HEK293 (cell line): Measurements from ENCODE around the gene CADM4.

Source experiments
- GLIS2 ChIP-seq: fragments of 450-650 bp; formaldehyde crosslinking; IDR thresholded peaks from 2 replicates; pipeline ENCODE4 v1.5.1; 2016; ENCODE audit warnings: missing biosample characterization, missing genetic modification characterization
- OSR2 ChIP-seq: fragments of 450-650 bp; formaldehyde crosslinking; IDR thresholded peaks from 2 replicates; pipeline ENCODE4 v1.5.1; 2016; ENCODE audit warnings: missing biosample characterization, missing genetic modification characterization
- SP3 ChIP-seq: fragments of 450-650 bp; formaldehyde crosslinking; IDR thresholded peaks from 2 replicates; pipeline ENCODE4 v1.5.1; 2016; ENCODE audit warnings: missing biosample characterization, missing genetic modification characterization
- TSHZ1 ChIP-seq: fragments of 450-650 bp; formaldehyde crosslinking; IDR thresholded peaks from 2 replicates; pipeline ENCODE4 v1.5.1; 2016; ENCODE audit warnings: missing biosample characterization, missing genetic modification characterization, borderline replicate concordance
- ZBTB7A ChIP-seq: fragments of 450-650 bp; formaldehyde crosslinking; IDR thresholded peaks from 2 replicates; pipeline ENCODE4 v1.5.1; 2016; ENCODE audit warnings: low read depth, missing biosample characterization, missing genetic modification characterization
- ZFP37 ChIP-seq: fragments of 450-650 bp; formaldehyde crosslinking; IDR thresholded peaks from 2 replicates; pipeline ENCODE4 v1.5.1; 2016; ENCODE audit warnings: missing biosample characterization, missing genetic modification characterization
- ZIC2 ChIP-seq: fragments of 450-650 bp; formaldehyde crosslinking; IDR thresholded peaks from 2 replicates; pipeline ENCODE4 v1.5.1; 2016; ENCODE audit warnings: missing biosample characterization, missing genetic modification characterization
- ZNF214 ChIP-seq: fragments of 450-650 bp; formaldehyde crosslinking; IDR thresholded peaks from 2 replicates; pipeline ENCODE4 v1.5.1; 2017; ENCODE audit warnings: missing biosample characterization, mild to moderate bottlenecking, missing genetic modification characterization, borderline replicate concordance
- ZNF350 ChIP-seq: fragments of 450-650 bp; formaldehyde crosslinking; IDR thresholded peaks from 2 replicates; pipeline ENCODE4 v1.5.0; 2017; ENCODE audit warnings: missing biosample characterization, mild to moderate bottlenecking, missing genetic modification characterization
- ZNF398 ChIP-seq: fragments of 450-650 bp; formaldehyde crosslinking; IDR thresholded peaks from 2 replicates; pipeline ENCODE4 v1.5.1; 2017; ENCODE audit warnings: missing biosample characterization, missing genetic modification characterization
- ZNF416 ChIP-seq: fragments of 450-650 bp; formaldehyde crosslinking; IDR thresholded peaks from 2 replicates; pipeline ENCODE4 v1.5.1; 2016; ENCODE audit warnings: missing biosample characterization, missing genetic modification characterization
- ZNF521 ChIP-seq: fragments of 450-650 bp; formaldehyde crosslinking; IDR thresholded peaks from 2 replicates; pipeline ENCODE4 v1.5.1; 2017; ENCODE audit warnings: missing biosample characterization, mild to moderate bottlenecking, missing genetic modification characterization
- ZNF580 ChIP-seq: fragments of 450-650 bp; formaldehyde crosslinking; IDR thresholded peaks from 2 replicates; pipeline ENCODE4 v1.5.1; 2016; ENCODE audit warnings: missing biosample characterization, missing genetic modification characterization
- ZNF785 ChIP-seq: fragments of 450-650 bp; formaldehyde crosslinking; IDR thresholded peaks from 2 replicates; pipeline ENCODE4 v1.5.1; 2016; ENCODE audit warnings: missing biosample characterization, missing genetic modification characterization
- ZSCAN16 ChIP-seq: fragments of 450-650 bp; formaldehyde crosslinking; IDR thresholded peaks from 2 replicates; pipeline ENCODE4 v1.5.1; 2016; ENCODE audit warnings: missing biosample characterization, missing genetic modification characterization
- ZSCAN4 ChIP-seq: fragments of 450-650 bp; formaldehyde crosslinking; IDR thresholded peaks from 2 replicates; pipeline ENCODE4 v1.5.1; 2017; ENCODE audit warnings: missing biosample characterization, missing genetic modification characterization
- TF ChIP-seq, protein P1 (sequence below): fragments of 450-650 bp; formaldehyde crosslinking; IDR thresholded peaks from 2 replicates; pipeline ENCODE4 v1.5.0; 2017; ENCODE audit warnings: missing biosample characterization, missing genetic modification characterization, borderline replicate concordance
- TF ChIP-seq, protein P2 (sequence below): sonication (generic); formaldehyde crosslinking; IDR thresholded peaks from 2 replicates; pipeline ENCODE4 v1.8.1; 2022; ENCODE audit warnings: mild to moderate bottlenecking, moderate library complexity, missing genetic modification reagents
- TF ChIP-seq, protein P3 (sequence below): fragments of 450-650 bp; formaldehyde crosslinking; conservative IDR thresholded peaks from 2 replicates; pipeline ENCODE4 v1.5.1; 2016; ENCODE audit warnings: low read depth, missing biosample characterization, missing genetic modification characterization
- TF ChIP-seq, protein P4 (sequence below): fragments of 450-650 bp; formaldehyde crosslinking; IDR thresholded peaks from 2 replicates; pipeline ENCODE4 v1.5.1; 2016; ENCODE audit warnings: missing biosample characterization, missing genetic modification characterization

CADM4 gene

GRCh38 chr19:43667876-43668405 lies 28.3 kb upstream of the CADM4 start (continued):
- TF ChIP-seq, protein P1, sequence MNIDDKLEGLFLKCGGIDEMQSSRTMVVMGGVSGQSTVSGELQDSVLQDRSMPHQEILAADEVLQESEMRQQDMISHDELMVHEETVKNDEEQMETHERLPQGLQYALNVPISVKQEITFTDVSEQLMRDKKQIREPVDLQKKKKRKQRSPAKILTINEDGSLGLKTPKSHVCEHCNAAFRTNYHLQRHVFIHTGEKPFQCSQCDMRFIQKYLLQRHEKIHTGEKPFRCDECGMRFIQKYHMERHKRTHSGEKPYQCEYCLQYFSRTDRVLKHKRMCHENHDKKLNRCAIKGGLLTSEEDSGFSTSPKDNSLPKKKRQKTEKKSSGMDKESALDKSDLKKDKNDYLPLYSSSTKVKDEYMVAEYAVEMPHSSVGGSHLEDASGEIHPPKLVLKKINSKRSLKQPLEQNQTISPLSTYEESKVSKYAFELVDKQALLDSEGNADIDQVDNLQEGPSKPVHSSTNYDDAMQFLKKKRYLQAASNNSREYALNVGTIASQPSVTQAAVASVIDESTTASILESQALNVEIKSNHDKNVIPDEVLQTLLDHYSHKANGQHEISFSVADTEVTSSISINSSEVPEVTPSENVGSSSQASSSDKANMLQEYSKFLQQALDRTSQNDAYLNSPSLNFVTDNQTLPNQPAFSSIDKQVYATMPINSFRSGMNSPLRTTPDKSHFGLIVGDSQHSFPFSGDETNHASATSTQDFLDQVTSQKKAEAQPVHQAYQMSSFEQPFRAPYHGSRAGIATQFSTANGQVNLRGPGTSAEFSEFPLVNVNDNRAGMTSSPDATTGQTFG, result no peak; the same call in 1 of the 2 replicates
- TF ChIP-seq ZSCAN4 (tag by site-specific recombination) (0 out of 2 replicates have a peak, but pooled peaks have one; percentile 4), ZNF785 (tag by site-specific recombination) (no peak), TSHZ1 (tag by site-specific recombination) (no peak), ZNF214 (no peak), ZBTB7A (tag by site-specific recombination) (no peak), ZNF398 (tag by site-specific recombination) (peak; percentile 91), ZFP37 (tag by site-specific recombination) (no peak), ZIC2 (no peak), ZNF580 (tag by site-specific recombination) (no peak), ZNF416 (tag by site-specific recombination) (no peak), GLIS2 (tag by site-specific recombination) (peak; percentile 67), SP3 (tag by site-specific recombination) (no peak), OSR2 (no peak), ZNF521 (tag by site-specific recombination) (no peak), ZSCAN16 (tag by site-specific recombination) (no peak), ZNF350 (tag by site-specific recombination) (no peak)
- TF ChIP-seq, protein P2, sequence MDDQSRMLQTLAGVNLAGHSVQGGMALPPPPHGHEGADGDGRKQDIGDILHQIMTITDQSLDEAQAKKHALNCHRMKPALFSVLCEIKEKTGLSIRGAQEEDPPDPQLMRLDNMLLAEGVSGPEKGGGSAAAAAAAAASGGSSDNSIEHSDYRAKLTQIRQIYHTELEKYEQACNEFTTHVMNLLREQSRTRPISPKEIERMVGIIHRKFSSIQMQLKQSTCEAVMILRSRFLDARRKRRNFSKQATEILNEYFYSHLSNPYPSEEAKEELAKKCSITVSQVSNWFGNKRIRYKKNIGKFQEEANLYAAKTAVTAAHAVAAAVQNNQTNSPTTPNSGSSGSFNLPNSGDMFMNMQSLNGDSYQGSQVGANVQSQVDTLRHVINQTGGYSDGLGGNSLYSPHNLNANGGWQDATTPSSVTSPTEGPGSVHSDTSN (CRISPR knock-in tag), result no peak
- TF ChIP-seq, protein P3, sequence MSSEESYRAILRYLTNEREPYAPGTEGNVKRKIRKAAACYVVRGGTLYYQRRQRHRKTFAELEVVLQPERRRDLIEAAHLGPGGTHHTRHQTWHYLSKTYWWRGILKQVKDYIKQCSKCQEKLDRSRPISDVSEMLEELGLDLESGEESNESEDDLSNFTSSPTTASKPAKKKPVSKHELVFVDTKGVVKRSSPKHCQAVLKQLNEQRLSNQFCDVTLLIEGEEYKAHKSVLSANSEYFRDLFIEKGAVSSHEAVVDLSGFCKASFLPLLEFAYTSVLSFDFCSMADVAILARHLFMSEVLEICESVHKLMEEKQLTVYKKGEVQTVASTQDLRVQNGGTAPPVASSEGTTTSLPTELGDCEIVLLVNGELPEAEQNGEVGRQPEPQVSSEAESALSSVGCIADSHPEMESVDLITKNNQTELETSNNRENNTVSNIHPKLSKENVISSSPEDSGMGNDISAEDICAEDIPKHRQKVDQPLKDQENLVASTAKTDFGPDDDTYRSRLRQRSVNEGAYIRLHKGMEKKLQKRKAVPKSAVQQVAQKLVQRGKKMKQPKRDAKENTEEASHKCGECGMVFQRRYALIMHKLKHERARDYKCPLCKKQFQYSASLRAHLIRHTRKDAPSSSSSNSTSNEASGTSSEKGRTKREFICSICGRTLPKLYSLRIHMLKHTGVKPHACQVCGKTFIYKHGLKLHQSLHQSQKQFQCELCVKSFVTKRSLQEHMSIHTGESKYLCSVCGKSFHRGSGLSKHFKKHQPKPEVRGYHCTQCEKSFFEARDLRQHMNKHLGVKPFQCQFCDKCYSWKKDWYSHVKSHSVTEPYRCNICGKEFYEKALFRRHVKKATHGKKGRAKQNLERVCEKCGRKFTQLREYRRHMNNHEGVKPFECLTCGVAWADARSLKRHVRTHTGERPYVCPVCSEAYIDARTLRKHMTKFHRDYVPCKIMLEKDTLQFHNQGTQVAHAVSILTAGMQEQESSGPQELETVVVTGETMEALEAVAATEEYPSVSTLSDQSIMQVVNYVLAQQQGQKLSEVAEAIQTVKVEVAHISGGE, result peak; percentile 45; the same call in 1 of the 2 replicates
- TF ChIP-seq, protein P4, sequence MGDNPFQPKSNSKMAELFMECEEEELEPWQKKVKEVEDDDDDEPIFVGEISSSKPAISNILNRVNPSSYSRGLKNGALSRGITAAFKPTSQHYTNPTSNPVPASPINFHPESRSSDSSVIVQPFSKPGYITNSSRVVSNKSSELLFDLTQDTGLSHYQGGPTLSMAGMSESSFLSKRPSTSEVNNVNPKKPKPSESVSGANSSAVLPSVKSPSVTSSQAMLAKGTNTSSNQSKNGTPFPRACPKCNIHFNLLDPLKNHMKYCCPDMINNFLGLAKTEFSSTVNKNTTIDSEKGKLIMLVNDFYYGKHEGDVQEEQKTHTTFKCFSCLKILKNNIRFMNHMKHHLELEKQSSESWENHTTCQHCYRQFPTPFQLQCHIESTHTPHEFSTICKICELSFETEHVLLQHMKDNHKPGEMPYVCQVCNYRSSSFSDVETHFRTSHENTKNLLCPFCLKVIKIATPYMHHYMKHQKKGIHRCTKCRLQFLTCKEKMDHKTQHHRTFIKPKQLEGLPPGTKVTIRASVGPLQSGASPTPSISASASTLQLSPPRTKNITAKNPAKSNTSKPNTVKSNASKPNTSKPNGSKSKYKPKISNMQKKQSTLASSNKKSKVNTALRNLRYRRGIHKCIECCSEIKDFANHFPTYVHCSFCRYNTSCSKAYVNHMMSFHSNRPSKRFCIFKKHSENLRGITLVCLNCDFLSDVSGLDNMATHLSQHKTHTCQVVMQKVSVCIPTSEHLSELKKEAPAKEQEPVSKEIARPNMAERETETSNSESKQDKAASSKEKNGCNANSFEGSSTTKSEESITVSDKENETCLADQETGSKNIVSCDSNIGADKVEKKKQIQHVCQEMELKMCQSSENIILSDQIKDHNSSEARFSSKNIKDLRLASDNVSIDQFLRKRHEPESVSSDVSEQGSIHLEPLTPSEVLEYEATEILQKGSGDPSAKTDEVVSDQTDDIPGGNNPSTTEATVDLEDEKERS, result no peak
